CD4-positive, alpha-beta T cell treated with Interleukin-15 for 1 hour (primary cell): ENCODE data around the gene BLOC1S6.
A peak's percentile ranks its signal among the peaks of the same experiment; 100 is the strongest.

ENCODE experiments used
- DNase-seq: peaks from one replicate; pipeline ENCODE4 v3.0.0-alpha.2; 2020

Gene BLOC1S6

GRCh38 chr15:45588219-45588875, 1.2 kb downstream of the BLOC1S6 start:
- no peak for DNase-seq

GRCh38 chr15:45589256-45589655, 2.1 kb downstream of the BLOC1S6 start:
- DNase-seq = no peak

- DNase-seq = no peak
Measured at GRCh38 chr15:45594319-45594718, 7.1 kb downstream of the BLOC1S6 start.

DNA sequence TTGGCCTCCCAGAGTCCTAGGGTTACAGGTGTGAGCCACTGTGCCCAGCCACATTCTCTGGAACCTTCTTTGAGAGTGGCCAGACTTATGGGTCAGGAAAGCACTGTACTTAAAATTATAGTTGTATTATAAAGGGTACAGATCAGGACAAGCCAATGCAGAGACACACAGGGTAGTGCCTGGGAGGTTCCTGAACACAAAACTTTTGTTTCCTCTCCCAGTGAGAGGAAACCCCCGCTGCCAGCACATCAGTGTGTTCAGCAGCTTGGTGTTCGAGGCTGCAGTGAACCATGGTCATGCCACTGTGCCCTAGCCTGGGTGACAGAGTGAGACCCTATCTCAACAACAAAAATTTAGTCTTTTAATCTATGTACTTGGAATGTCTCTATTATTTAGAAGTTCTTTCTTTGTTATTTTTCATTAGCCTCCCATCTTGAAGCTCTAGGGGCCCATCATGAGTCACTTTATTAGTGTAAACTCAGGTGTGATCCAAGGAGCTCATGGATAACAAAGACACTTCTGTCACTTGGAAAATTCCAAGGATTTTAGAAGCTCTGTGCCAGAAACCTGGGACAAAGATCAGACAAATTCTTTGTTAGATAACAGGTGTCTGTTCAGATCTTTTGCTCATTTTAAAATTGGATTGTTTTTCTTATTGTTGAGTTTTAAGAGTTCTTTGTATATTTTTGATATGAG, 7.8 kb downstream of the BLOC1S6 start:
- no peak for DNase-seq

GRCh38 chr15:45603881-45604280, 16.7 kb downstream of the BLOC1S6 start:
- no peak for DNase-seq

DNA sequence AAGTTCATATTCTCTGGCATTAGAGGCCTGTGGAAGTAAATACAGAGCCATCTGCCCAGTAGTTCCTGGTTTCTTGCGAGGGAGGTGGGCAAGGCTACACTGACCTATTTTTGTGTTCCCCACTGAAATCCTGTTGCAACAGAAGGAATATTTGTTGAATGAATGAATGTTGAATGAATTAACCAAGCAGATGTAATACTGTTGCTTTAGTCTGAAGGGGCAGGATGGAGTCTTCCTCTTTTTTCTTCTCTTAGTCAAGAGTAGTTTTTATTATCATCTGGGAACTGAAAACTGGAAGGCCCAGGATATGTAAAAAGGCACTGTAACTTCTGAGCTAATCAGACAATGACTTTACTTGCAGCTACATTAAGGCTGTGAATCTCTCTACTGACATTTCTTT, 17.1 kb downstream of the BLOC1S6 start:
- no peak for DNase-seq

DNA sequence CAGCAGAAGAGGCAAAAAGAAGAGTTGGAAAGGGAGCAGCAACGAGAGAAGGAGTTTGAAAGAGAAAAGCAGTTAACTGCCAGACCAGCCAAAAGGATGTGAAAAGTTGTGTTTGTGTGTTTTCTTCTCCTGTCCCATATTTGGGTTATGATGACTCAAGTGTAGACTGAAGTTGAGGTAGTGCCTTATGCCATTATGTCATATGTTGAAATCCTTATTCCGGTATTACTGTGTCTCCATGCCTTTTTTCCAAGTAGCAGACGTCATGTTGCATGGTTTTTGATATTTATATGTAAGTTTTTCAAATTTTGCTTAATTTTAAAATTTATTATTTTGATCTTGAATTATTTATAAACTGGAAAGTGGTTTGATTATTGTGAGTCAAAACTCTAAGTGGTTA, 19.2 kb downstream of the BLOC1S6 start:
- no peak for DNase-seq

DNA sequence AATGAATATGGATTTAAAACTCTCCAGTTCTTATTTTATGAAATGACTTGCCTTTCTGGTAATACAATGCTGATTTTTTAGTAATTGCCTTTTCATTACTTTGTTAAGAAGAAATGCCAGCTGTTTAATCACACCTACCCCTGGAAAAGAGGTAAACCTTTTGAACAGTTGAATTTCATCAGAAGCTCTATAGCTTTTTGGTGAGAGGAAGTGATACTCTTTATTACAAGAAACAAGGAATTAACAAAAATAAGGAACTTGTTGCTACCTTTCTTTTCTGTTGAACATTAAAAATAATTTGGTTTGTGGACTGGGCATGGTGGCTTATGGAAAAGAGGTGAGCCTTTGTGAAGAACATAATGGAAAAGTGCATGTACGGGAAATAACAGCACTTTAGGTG, 19.7 kb downstream of the BLOC1S6 start:
- DNase-seq = no peak

DNA sequence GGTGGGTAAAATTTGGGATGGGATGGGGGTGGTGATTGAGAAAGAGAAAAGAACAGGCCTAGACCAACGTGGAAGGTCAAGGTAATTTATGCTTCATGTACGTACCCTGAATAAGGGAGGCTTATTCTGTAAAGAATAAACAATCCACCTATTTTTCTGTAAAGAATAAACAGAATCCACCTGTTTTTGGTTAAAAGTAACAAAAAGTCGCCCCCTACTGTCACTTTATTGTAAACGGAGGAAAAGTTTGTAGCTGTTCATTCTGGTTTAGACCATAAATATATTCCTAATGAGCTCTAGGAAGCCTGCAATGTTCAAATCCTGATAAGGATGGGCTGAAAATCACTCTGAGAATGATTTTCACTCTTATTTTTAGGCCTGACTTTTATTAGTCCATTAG, 24.1 kb downstream of the BLOC1S6 start:
- DNase-seq = no peak

- no peak for DNase-seq
Measured at GRCh38 chr15:45612790-45613415, 25.7 kb downstream of the BLOC1S6 start.

DNA sequence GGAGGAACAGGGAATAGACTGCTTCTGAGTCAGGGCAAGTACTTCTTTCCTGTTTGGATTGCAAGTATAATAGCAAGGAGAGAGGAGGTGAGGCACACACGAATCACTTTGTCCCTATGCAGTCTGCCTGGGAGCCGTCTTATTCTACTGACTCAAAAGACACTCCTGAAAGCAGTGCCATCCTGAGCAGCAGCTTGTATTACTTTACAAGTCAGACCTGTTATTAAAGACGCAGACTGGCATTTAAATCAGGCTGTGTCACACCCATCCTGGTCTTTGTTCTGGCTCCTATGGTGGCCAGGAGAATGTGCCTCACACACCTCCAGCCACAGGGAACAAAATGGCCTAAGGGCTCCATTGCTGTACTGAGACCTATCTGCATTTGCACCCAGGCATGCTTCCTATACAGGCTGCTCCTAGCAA, 29.7 kb downstream of the BLOC1S6 start:
- no peak for DNase-seq

GRCh38 chr15:45618813-45619212, 31.6 kb downstream of the BLOC1S6 start:
- DNase-seq = no peak

GRCh38 chr15:45628136-45628535, 41.0 kb downstream of the BLOC1S6 start:
- no peak for DNase-seq

DNA sequence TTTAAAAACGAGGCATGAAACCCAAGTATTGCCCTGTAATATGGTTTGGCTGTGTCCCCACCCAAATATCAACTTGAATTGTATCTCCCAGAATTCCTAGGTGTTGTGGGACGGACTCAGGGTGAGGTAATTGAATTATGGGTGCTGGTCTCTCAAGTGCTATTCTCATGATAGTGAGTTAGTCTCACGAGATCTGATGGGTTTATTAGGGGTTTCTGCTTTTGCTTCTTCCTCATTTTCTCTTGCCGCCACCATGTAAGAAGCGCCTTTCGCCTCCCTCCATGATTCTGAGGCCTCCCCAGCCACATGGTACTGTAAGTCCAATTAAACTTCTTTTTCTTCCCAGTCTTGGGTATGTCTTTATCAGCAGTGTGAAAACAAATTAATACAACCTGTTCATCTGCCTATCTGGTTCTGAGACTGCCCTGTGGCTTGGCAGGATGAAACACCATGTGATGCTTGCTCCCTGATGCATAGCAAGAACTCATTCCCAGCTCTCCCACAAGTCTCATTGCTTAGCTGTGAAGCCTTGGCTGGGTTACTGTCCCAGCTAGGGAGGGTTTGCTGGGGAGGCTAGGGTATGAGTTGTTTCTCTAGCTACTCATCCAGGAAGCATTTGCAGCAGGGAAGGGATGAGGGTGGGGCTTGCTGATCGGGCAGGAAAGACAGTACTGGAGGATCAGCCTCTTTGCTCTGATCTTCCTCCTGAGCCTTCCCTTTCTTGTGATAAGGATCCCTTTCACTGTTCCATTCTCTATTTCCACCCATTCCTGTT, 43.9 kb downstream of the BLOC1S6 start:
- no peak for DNase-seq

GRCh38 chr15:45631776-45632175, 44.6 kb downstream of the BLOC1S6 start:
- DNase-seq = no peak

GRCh38 chr15:45634432-45635190, 47.4 kb downstream of the BLOC1S6 start, which contains the start of gene SQOR:
TSS of gene SQOR (plus strand) at chr15:45635029. CDS start at chr15:45658924, 23,895 bp downstream.
- peak; percentile 71 for DNase-seq

GRCh38 chr15:45635191-45635638, 48.0 kb downstream of the BLOC1S6 start:
- peak; percentile 58 for DNase-seq

- DNase-seq = no peak
Measured at GRCh38 chr15:45635763-45636292, 48.6 kb downstream of the BLOC1S6 start.

GRCh38 chr15:45637141-45637540, 50.0 kb downstream of the BLOC1S6 start:
- DNase-seq = no peak

DNA sequence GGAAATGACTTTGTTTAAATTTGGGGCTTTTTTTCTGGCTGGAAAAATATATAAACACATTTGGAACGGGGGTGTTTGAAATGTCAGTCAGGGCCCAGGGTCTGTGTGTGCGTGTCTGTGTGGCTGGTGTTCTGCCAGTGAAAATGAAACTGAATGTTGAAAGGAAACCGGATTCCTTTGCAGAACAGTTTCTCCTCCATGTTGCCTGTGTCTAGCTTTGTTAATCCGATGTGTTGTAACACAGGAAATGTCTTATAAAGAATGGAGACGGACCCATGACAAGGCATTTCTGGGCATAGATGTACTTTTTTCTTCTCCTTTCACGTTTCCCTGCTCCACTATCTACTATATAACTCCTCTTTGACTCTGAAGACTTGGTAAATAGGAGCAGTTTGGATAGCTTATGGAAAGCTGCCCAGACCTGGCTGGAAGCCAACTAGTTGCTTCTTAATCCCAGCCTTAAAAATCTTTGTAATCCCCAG, 50.4 kb downstream of the BLOC1S6 start:
- DNase-seq = peak; percentile 56

GRCh38 chr15:45640616-45641015, 53.4 kb downstream of the BLOC1S6 start:
- DNase-seq = no peak

DNA sequence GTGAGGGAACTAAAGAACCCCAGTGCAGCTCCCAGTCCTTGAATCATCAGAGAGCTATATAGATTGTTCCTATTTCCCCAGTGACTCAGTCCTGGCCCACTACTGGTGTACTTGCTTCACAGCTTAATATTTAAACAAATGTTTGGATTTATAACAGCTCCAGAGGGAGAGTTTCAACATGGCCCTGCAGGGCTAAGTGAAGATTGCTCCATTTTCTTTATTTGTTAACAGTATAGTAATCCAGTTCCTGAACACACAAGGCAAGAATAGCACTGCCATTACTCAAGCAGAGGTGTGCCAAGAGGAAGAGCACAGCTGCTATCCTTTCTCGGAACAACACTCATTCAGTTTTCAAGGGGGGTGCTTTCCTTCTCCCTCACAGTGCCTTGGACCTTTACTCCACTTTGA, 54.2 kb downstream of the BLOC1S6 start:
- DNase-seq = no peak
